HCT116 (cell line): ENCODE measurements around the gene RMDN2. TPM values are rescaled to one million over a fixed set of nuclear protein-coding genes. Genes with fewer than 3 reads are reported as not detected.

Experiments used
- ATAC-seq: fragments of 200-7000 bp; cut with Tn5 transposase; 2 replicates; pipeline ENCODE4 v1.9.1; 2020; ENCODE audit warnings: mild to moderate bottlenecking, moderate library complexity
- BruUV-seq: library from RNA; stranded (reverse); fragments of 400-500 nt; replicated peaks from 2 replicates; lab custom pipeline; 2021; lab: Mats Ljungman, UMichigan
- CTCF ChIA-PET: fragments of 300-600 bp; sonication (Branson Sonifier 250); formaldehyde crosslinking; loops from one replicate; lab custom pipeline; 2021; ENCODE audit warnings: antibody characterized with exemption; lab: Charles Lee
- POLR2A ChIA-PET: fragments of 300-600, 350-600 bp; sonication (Branson Sonifier 250); formaldehyde crosslinking; loops from one replicate; lab custom pipeline; 2021; ENCODE audit warnings: antibody characterized with exemption; lab: Charles Lee
- RAD21 ChIA-PET, 2 experiments: fragments of 300-600 bp; sonication (Branson Sonifier 250); formaldehyde crosslinking; loops; one replicate each; lab custom pipeline; 2023; ENCODE audit warnings: low total read pairs in 2 of 2; ENCODE audit not compliant: uncharacterized antibody in 2 of 2, unreplicated experiment in 2 of 2, low non-redundant PET in 1 of 2; lab: Charles Lee
- DNase-seq: peaks from one replicate; pipeline ENCODE4 v3.0.0-alpha.2; 2010; ENCODE audit warnings: low read depth, low spot score
- H2AFZ ChIP-seq: fragments of 200-600 bp; shearing (Covaris generic), sonication (generic); 2 replicates; pipeline ENCODE4 v1.6.1; 2017; ENCODE audit warnings: low read depth, mixed run types, mixed read lengths, antibody characterized with exemption, low read length; ENCODE audit not compliant: poor library complexity, severe bottlenecking
- H3K27ac ChIP-seq: 2 replicates; pipeline ENCODE4 v1.5.1; 2012; ENCODE audit warnings: low read depth, low read length
- H3K27me3 ChIP-seq: fragments of 200-600 bp; sonication (generic); 2 replicates; pipeline ENCODE4 v1.6.1; 2016; ENCODE audit warnings: mixed run types, low read length, mixed read lengths; ENCODE audit not compliant: insufficient read depth
- H3K36me3 ChIP-seq, 2 experiments: fragments of 200-500 bp in 1 of 2; fragments of 200-600 bp in 1 of 2; sonication (Bioruptor generic) in 1 of 2; sonication (generic) in 1 of 2; 2 replicates each; pipeline versions ENCODE4 v1.5.1 to v1.6.1; 2014 to 2016; ENCODE audit warnings: low read length in 2 of 2, inconsistent platforms in 1 of 2, mixed read lengths in 1 of 2, mixed run types in 1 of 2; ENCODE audit not compliant: insufficient read depth in 2 of 2, control insufficient read depth in 1 of 2
- H3K4me1 ChIP-seq, 2 experiments: fragments of 200-600 bp in 1 of 2; sonication (generic) in 1 of 2; 2 replicates each; pipeline versions ENCODE4 v1.5.1 to v1.6.1; 2012 to 2017; ENCODE audit warnings: low read length in 2 of 2, inconsistent platforms in 1 of 2, mild to moderate bottlenecking in 1 of 2, mixed read lengths in 1 of 2, mixed run types in 1 of 2, moderate library complexity in 1 of 2; ENCODE audit not compliant: insufficient read depth in 2 of 2, control insufficient read depth in 1 of 2
- H3K4me2 ChIP-seq: fragments of 200-600 bp; sonication (generic); 2 replicates; pipeline ENCODE4 v1.6.1; 2017; ENCODE audit warnings: mixed run types, low read length, mixed read lengths
- H3K4me3 ChIP-seq, 2 experiments: fragments of 200-600 bp in 1 of 2; sonication (generic) in 1 of 2; replicated peaks in 1 of 2; 2 replicates each; pipeline ENCODE4 v1.5.1; 2011 to 2016; ENCODE audit warnings: low read length in 2 of 2, control low read depth in 1 of 2, low read depth in 1 of 2, mild to moderate bottlenecking in 1 of 2, mixed read lengths in 1 of 2, mixed run types in 1 of 2
- H3K79me2 ChIP-seq: fragments of 200-600 bp; sonication (generic); 2 replicates; pipeline ENCODE4 v1.6.1; 2017; ENCODE audit warnings: mild to moderate bottlenecking, mixed run types, low read length, moderate library complexity, mixed read lengths; ENCODE audit not compliant: insufficient read depth
- H3K9ac ChIP-seq: fragments of 200-600 bp; sonication (generic); 2 replicates; pipeline ENCODE4 v1.6.1; 2016; ENCODE audit warnings: low read length, mixed read lengths
- H3K9me2 ChIP-seq: fragments of 200-600 bp; sonication (generic), shearing (Covaris generic); 2 replicates; pipeline ENCODE4 v1.6.1; 2017; ENCODE audit warnings: mixed run types, mild to moderate bottlenecking, moderate library complexity; ENCODE audit not compliant: insufficient read depth
- H3K9me3 ChIP-seq, 2 experiments: fragments of 200-500 bp in 1 of 2; fragments of 200-600 bp in 1 of 2; sonication (Bioruptor generic) in 1 of 2; sonication (generic) in 1 of 2; 2 replicates each; pipeline ENCODE4 v1.6.1; 2014 to 2017; ENCODE audit warnings: low read length in 2 of 2, mixed read lengths in 2 of 2, inconsistent platforms in 1 of 2, low read depth in 1 of 2, mild to moderate bottlenecking in 1 of 2, mixed run types in 1 of 2, moderate library complexity in 1 of 2; ENCODE audit not compliant: control insufficient read depth in 1 of 2, insufficient read depth in 1 of 2
- H4K20me1 ChIP-seq: fragments of 200-600 bp; sonication (generic), shearing (Covaris generic); 2 replicates; pipeline ENCODE4 v1.6.1; 2017; ENCODE audit warnings: mixed run types, mild to moderate bottlenecking, moderate library complexity; ENCODE audit not compliant: insufficient read depth
- ATF3 ChIP-seq: IDR thresholded peaks from 2 replicates; pipeline ENCODE4 v1.6.1; 2012
- CBX3 ChIP-seq: IDR thresholded peaks from 2 replicates; pipeline ENCODE4 v1.6.1; 2012; ENCODE audit warnings: low read depth
- CTCF ChIP-seq, 3 experiments: fragments of 200-600 bp in 1 of 3; sonication (generic) in 1 of 3; IDR thresholded peaks in 2 of 3; conservative IDR thresholded peaks in 1 of 3; 2 replicates each; pipeline ENCODE4 v1.5.1; 2012 to 2017; ENCODE audit warnings: low read depth in 2 of 3, low read length in 2 of 3, antibody characterized with exemption in 1 of 3, borderline replicate concordance in 1 of 3, control low read depth in 1 of 3, mild to moderate bottlenecking in 1 of 3, mixed read lengths in 1 of 3, mixed run types in 1 of 3, moderate library complexity in 1 of 3; ENCODE audit not compliant: insufficient read depth in 1 of 3
- EGR1 ChIP-seq: IDR thresholded peaks from 2 replicates; pipeline ENCODE4 v1.6.1; 2012; ENCODE audit warnings: low read depth
- EZH2 ChIP-seq: fragments of 200-600 bp; sonication (generic); IDR thresholded peaks from 2 replicates; pipeline ENCODE4 v1.6.1; 2017; ENCODE audit warnings: antibody characterized with exemption, mixed run types
- EZH2phosphoT487 ChIP-seq: fragments of 200-600 bp; IDR thresholded peaks from 2 replicates; pipeline ENCODE4 v1.6.1; 2018; ENCODE audit warnings: antibody characterized with exemption, borderline replicate concordance
- FOSL1 ChIP-seq: IDR thresholded peaks from 2 replicates; pipeline ENCODE4 v1.6.1; 2012; ENCODE audit warnings: low read depth
- JUND ChIP-seq: IDR thresholded peaks from 2 replicates; pipeline ENCODE4 v1.6.1; 2012
- MAX ChIP-seq: IDR thresholded peaks from 2 replicates; pipeline ENCODE4 v1.6.1; 2012
- POLR2A ChIP-seq: IDR thresholded peaks from 2 replicates; pipeline ENCODE4 v1.7.0; 2011; ENCODE audit warnings: borderline replicate concordance; ENCODE audit not compliant: insufficient read depth, insufficient read length; ENCODE audit errors: extremely low read depth
- POLR2AphosphoS5 ChIP-seq: IDR thresholded peaks from 2 replicates; pipeline ENCODE4 v1.6.1; 2011; ENCODE audit warnings: mild to moderate bottlenecking, low read depth, low read length, moderate library complexity
- SIN3A ChIP-seq: IDR thresholded peaks from 2 replicates; pipeline ENCODE4 v1.6.1; 2012; ENCODE audit warnings: low read depth
- SP1 ChIP-seq: IDR thresholded peaks from 2 replicates; pipeline ENCODE4 v1.6.1; 2012; ENCODE audit warnings: low read depth
- SRF ChIP-seq: IDR thresholded peaks from 2 replicates; pipeline ENCODE4 v1.6.1; 2012; ENCODE audit warnings: low read depth
- TCF7L2 ChIP-seq: IDR thresholded peaks from 2 replicates; pipeline ENCODE4 v1.7.0; 2011; ENCODE audit warnings: borderline replicate concordance, inconsistent platforms; ENCODE audit not compliant: insufficient read depth, insufficient read length; ENCODE audit errors: extremely low read depth
- YY1 ChIP-seq: IDR thresholded peaks from 2 replicates; pipeline ENCODE4 v1.6.1; 2011; ENCODE audit warnings: low read length, low read depth, moderate library complexity, mild to moderate bottlenecking; ENCODE audit not compliant: insufficient replicate concordance; ENCODE audit errors: extremely low read depth
- ZFX ChIP-seq: fragments of 450-650 bp; IDR thresholded peaks from 2 replicates; pipeline ENCODE4 v1.6.1; 2017
- ZNF274 ChIP-seq: fragments of 200-500 bp; sonication (Bioruptor generic); IDR thresholded peaks from 2 replicates; pipeline ENCODE4 v1.6.1; 2014; ENCODE audit warnings: mild to moderate bottlenecking, low read depth, low read length, inconsistent platforms
- intact Hi-C: fragments of 100-400 bp; cut with micrococcal nuclease; formaldehyde crosslinking; loops from 2 replicates; pipeline ENCODE4 v1.10.0; 2022
- total RNA-seq: library from RNA; stranded (reverse); gene quantifications from one replicate; pipeline ENCODE4 v1.2.1, GENCODE V29; 2021; ENCODE audit not compliant: unreplicated experiment

The RMDN2 gene
- total RNA-seq, 1 experiment from 2014 or later, result 4.5 TPM

- DNase-seq (no peak), ATAC-seq (peak; percentile 62; the same call in 1 of the 2 replicates)
- no peaks in the 10 kb centered on the region for H3K27me3 ChIP-seq
- CTCF ChIA-PET, result interaction anchor here (1.0 to 2.8 kb wide), 2 partner anchors 9 to 484 kb away, joined by 4 to 11 read pairs; no protein-coding TSS in a partner anchor
- H3K4me3 ChIP-seq, result no peak overlapping the region
- H3K36me3 ChIP-seq, result no peaks in the 10 kb centered on the region
- POLR2A ChIA-PET, result no interaction called here
- TF ChIP-seq ATF3 (no peak), POLR2AphosphoS5 (no peak), SRF (no peak), SIN3A (no peak), MAX (no peak), POLR2A (no peak), CTCF (IDR thresholded peaks at IDR 0.05 in 2 of 3, conservative IDR thresholded peaks at IDR 0.05 in 1 of 3; ENCODE audit: borderline replicate concordance in 1 of 3, insufficient read depth in 1 of 3, low read depth in 2 of 3, low read length in 2 of 3) (peak in 2 of 3 experiments; percentile 7 to 28; a peak in 3 of 6 replicates)
- no peak overlapping the region for H3K27ac ChIP-seq
- no peaks in the 10 kb centered on the region for H3K9me2 ChIP-seq
- RAD21 ChIA-PET, result interaction anchor here in 1 of 2 experiments (0.6 kb wide), 1 partner anchor 8 kb away, joined by 3 read pairs; no protein-coding TSS in a partner anchor
- no peaks in the 10 kb centered on the region for H3K9me3 ChIP-seq
- intact Hi-C loops, result no loop called here
- no peaks in the 10 kb centered on the region for H4K20me1 ChIP-seq
- BruUV-seq, result no TSS peak
- no peak overlapping the region for H3K9ac ChIP-seq
- no peak overlapping the region for H2AFZ ChIP-seq
- no peak overlapping the region for H3K4me2 ChIP-seq
- no peaks in the 10 kb centered on the region for H3K4me1 ChIP-seq
- no peaks in the 10 kb centered on the region for H3K79me2 ChIP-seq
These were observed 44.5 kb upstream of the RMDN2 start for GRCh38 chr2:37880551-37880950.

GRCh38 chr2:37881397-37881796, 43.7 kb upstream of the RMDN2 start:
- CTCF ChIA-PET, result interaction anchor here (1.0 to 2.8 kb wide), 3 partner anchors 9 to 486 kb away, joined by 3 to 11 read pairs (median 4); no protein-coding TSS in a partner anchor
- no peak for DNase-seq
- Histone ChIP-seq H3K27ac (no peak overlapping the region), H3K9me3 (no peaks in the 10 kb centered on the region), H3K36me3 (no peaks in the 10 kb centered on the region), H3K4me2 (no peak overlapping the region), H3K9me2 (no peaks in the 10 kb centered on the region), H3K9ac (no peak overlapping the region), H4K20me1 (no peaks in the 10 kb centered on the region), H3K4me3 (no peak overlapping the region), H3K79me2 (no peaks in the 10 kb centered on the region), H3K4me1 (no peaks in the 10 kb centered on the region), H2AFZ (no peak overlapping the region), H3K27me3 (no peaks in the 10 kb centered on the region)
- POLR2A ChIA-PET, result no interaction called here
- no TSS peak for BruUV-seq
- RAD21 ChIA-PET, result no interaction called here
- no peak for ATAC-seq
- intact Hi-C loops, result no loop called here
- TF ChIP-seq ZNF274 (no peak), YY1 (no peak), TCF7L2 (no peak), ZFX (no peak), SP1 (no peak), FOSL1 (no peak), ATF3 (no peak), JUND (no peak), POLR2AphosphoS5 (no peak), EZH2phosphoT487 (no peak), CBX3 (no peak), EZH2 (no peak), EGR1 (no peak), POLR2A (no peak)
